H1 (cell line): ENCODE measurements around the gene BTBD10. TPM values are rescaled to one million over a fixed set of nuclear protein-coding genes. Genes with fewer than 3 reads are reported as not detected.

Experiments
- ASH2L ChIP-seq: fragments of 200-600, 300-600 bp; sonication (generic); IDR thresholded peaks from one replicate; pipeline ENCODE4 v1.7.1; 2017; ENCODE audit warnings: low read length
- BRCA1 ChIP-seq: IDR thresholded peaks from 2 replicates; pipeline ENCODE4 v1.6.1; 2012; ENCODE audit warnings: low read depth, low read length, improper control_type of control experiment
- CHD2 ChIP-seq: IDR thresholded peaks from 2 replicates; pipeline ENCODE4 v1.6.1; 2012; ENCODE audit warnings: low read length, improper control_type of control experiment
- CREB1 ChIP-seq: IDR thresholded peaks from 2 replicates; pipeline ENCODE4 v1.6.1; 2012; ENCODE audit warnings: inconsistent platforms
- CTBP2 ChIP-seq: IDR thresholded peaks from 2 replicates; pipeline ENCODE4 v1.7.0; 2011; ENCODE audit warnings: borderline replicate concordance, mild to moderate bottlenecking, moderate library complexity, mixed read lengths, low read length; ENCODE audit not compliant: insufficient read depth, insufficient read length
- EZH2 ChIP-seq: fragments of 200-600 bp; sonication (generic); IDR thresholded peaks from 2 replicates; pipeline ENCODE4 v1.7.1; 2012; ENCODE audit warnings: low read depth, mild to moderate bottlenecking, moderate library complexity, low read length, inconsistent platforms; ENCODE audit not compliant: severe bottlenecking
- JUN ChIP-seq: IDR thresholded peaks from 2 replicates; pipeline ENCODE4 v1.6.1; 2011; ENCODE audit warnings: low read depth, mild to moderate bottlenecking, improper control_type of control experiment, low read length
- KDM4A ChIP-seq: IDR thresholded peaks from one replicate; pipeline ENCODE4 v1.7.1; 2012; ENCODE audit warnings: low read depth, mild to moderate bottlenecking, moderate library complexity, low read length, inconsistent platforms; ENCODE audit not compliant: severe bottlenecking
- PHF8 ChIP-seq: fragments of 200-600 bp; sonication (generic); conservative IDR thresholded peaks from 2 replicates; pipeline ENCODE4 v1.7.1; 2012; ENCODE audit warnings: low read depth, mild to moderate bottlenecking, inconsistent platforms, low read length, moderate library complexity
- RBBP5 ChIP-seq: IDR thresholded peaks from 2 replicates; pipeline ENCODE4 v1.7.1; 2012; ENCODE audit warnings: low read depth, mild to moderate bottlenecking, inconsistent platforms, low read length, moderate library complexity, borderline replicate concordance
- SAP30 ChIP-seq: fragments of 300-600 bp; sonication (generic); IDR thresholded peaks from 2 replicates; pipeline ENCODE4 v1.7.1; 2012; ENCODE audit warnings: low read length, moderate library complexity, mild to moderate bottlenecking, inconsistent platforms; ENCODE audit not compliant: insufficient read depth, insufficient replicate concordance
- SIRT6 ChIP-seq: IDR thresholded peaks from one replicate; pipeline ENCODE4 v1.7.1; 2012; ENCODE audit warnings: low read length, inconsistent platforms
- SP4 ChIP-seq: IDR thresholded peaks from 2 replicates; pipeline ENCODE4 v1.6.1; 2012; ENCODE audit warnings: low read length, inconsistent platforms
- TAF1 ChIP-seq: IDR thresholded peaks from 2 replicates; pipeline ENCODE4 v1.6.1; 2011; ENCODE audit warnings: mild to moderate bottlenecking, low read depth, low read length
- YY1 ChIP-seq: IDR thresholded peaks from 2 replicates; pipeline ENCODE4 v1.6.1; 2011; ENCODE audit warnings: low read depth, mild to moderate bottlenecking, low read length
- polyA plus RNA-seq, 7 experiments: library from polyadenylated mRNA; depleted of rRNA in 3 of 7; stranded (reverse) in 5 of 7; unstranded in 2 of 7; fragments of >200 nt in 5 of 7; fragments of 200-250 nt in 2 of 7; gene quantifications; 1 replicate in 5 of 7; 2 replicates in 1 of 7; 4 replicates in 1 of 7; pipeline versions ENCODE4 v1.2.1 to v1.2.3, GENCODE V29; 2011 to 2013; ENCODE audit warnings: missing spikeins in 2 of 7, mixed read lengths in 2 of 7
- total RNA-seq: library from RNA; stranded (reverse); fragmentation: NEBNext Ultra II Directional; extraction: Animal tissue kit (Norgen Biotek cat#: 25700); gene quantifications from 2 replicates; pipeline ENCODE4 v1.2.1, GENCODE V29; 2021
- TF ChIP-seq, protein P1 (sequence below): IDR thresholded peaks from 2 replicates; pipeline ENCODE4 v1.6.1; 2011; ENCODE audit warnings: low read length, improper control_type of control experiment
- TF ChIP-seq, protein P2 (sequence below): IDR thresholded peaks from 2 replicates; pipeline ENCODE4 v1.6.1; 2012; ENCODE audit warnings: inconsistent platforms
- TF ChIP-seq, protein P3 (sequence below): IDR thresholded peaks from 2 replicates; pipeline ENCODE4 v1.6.1; 2012; ENCODE audit warnings: inconsistent platforms
- TF ChIP-seq, protein P4 (sequence below): IDR thresholded peaks from 2 replicates; pipeline ENCODE4 v1.6.1; 2012; ENCODE audit warnings: low read length, inconsistent platforms

The BTBD10 gene
- total and polyA plus RNA-seq, 2 of the 8 experiments (the other 6 are each of a cell fraction or from before 2014, with no cell fraction given): 13.8 to 22.2 TPM

DNA sequence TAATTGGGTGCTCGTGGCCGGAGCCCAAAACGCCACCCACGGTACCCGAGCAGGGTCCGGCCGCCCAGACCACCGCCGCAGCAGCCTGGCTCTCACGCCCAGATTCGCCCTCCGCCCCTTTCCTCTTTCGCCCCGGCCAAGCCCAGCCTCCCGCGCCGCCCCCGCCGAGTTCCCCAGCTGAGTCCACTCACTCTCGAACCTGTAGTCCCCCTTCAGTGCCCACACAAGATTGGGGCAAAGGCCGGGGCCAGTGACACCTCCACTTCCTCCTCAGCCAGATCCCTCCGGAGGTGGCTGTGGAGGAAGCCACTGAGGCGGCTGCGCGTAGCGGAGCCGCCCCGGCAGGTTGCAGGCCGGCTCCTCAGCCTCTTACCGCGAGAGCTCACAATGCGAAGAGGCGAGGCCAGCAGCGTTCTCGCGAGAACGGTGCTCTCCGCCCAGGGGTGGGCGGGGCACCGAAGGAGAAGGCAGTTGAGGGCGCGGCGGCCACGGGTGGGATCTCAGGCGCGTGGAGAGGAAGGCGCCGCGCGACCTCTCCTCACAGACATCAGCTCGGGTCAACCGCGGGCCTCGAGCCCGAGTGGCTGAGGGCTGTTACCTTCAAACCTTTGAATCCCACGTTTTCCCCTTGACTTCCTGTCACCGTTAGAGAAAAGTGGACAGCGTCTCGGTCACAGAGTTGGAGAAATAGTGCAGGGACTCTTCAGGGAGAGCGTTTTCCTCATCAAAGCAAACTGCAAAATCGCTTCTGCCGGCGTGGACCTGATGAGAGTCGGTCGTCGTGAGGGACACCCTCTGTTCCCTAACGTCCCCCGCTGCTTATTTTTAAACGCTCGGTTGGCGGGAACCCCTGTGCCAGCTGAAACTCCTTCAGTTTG, at the start of gene BTBD10 (continued):
- TF ChIP-seq, protein P1, sequence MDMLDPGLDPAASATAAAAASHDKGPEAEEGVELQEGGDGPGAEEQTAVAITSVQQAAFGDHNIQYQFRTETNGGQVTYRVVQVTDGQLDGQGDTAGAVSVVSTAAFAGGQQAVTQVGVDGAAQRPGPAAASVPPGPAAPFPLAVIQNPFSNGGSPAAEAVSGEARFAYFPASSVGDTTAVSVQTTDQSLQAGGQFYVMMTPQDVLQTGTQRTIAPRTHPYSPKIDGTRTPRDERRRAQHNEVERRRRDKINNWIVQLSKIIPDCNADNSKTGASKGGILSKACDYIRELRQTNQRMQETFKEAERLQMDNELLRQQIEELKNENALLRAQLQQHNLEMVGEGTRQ: no peak
- TF ChIP-seq KDM4A (peak; percentile 100), SP4 (0 out of 2 replicates have a peak, but pooled peaks have one; percentile 55), ASH2L (peak; percentile 60), SIRT6 (no peak), RBBP5 (0 out of 2 replicates have a peak, but pooled peaks have one; percentile 4), YY1 (0 out of 2 replicates have a peak, but pooled peaks have one; percentile 16), JUN (no peak), BRCA1 (peak; percentile 99), CREB1 (no peak), EZH2 (no peak), CTBP2 (no peak), CHD2 (peak; percentile 100), TAF1 (peak; percentile 76; the same call in 1 of the 2 replicates), PHF8 (peak; percentile 81), SAP30 (peak; percentile 84)
- TF ChIP-seq, protein P2, sequence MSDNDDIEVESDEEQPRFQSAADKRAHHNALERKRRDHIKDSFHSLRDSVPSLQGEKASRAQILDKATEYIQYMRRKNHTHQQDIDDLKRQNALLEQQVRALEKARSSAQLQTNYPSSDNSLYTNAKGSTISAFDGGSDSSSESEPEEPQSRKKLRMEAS: peak; percentile 57; the same call in 1 of the 2 replicates
- TF ChIP-seq, protein P3, sequence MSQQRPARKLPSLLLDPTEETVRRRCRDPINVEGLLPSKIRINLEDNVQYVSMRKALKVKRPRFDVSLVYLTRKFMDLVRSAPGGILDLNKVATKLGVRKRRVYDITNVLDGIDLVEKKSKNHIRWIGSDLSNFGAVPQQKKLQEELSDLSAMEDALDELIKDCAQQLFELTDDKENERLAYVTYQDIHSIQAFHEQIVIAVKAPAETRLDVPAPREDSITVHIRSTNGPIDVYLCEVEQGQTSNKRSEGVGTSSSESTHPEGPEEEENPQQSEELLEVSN: peak; percentile 65; the same call in 1 of the 2 replicates
- TF ChIP-seq, protein P4, sequence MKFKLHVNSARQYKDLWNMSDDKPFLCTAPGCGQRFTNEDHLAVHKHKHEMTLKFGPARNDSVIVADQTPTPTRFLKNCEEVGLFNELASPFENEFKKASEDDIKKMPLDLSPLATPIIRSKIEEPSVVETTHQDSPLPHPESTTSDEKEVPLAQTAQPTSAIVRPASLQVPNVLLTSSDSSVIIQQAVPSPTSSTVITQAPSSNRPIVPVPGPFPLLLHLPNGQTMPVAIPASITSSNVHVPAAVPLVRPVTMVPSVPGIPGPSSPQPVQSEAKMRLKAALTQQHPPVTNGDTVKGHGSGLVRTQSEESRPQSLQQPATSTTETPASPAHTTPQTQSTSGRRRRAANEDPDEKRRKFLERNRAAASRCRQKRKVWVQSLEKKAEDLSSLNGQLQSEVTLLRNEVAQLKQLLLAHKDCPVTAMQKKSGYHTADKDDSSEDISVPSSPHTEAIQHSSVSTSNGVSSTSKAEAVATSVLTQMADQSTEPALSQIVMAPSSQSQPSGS: peak; percentile 62; the same call in 1 of the 2 replicates
